ENCODE data around the gene OR52I2. TPM values are rescaled to one million over a fixed set of nuclear protein-coding genes. Genes with fewer than 3 reads are reported as not detected.

The OR52I2 gene
- polyA plus RNA-seq, 3 donors: 0.04 TPM; not detected in 2

- H3K9ac ChIP-seq (ENCODE audit: insufficient read depth, low read length, poor library complexity, severe bottlenecking): no peak overlapping the region
- DNase-seq: no peak
- peaks cover 4 to 26% (median 14%) of the 10 kb centered on the region in 7 donors for H3K9me3 Mint-ChIP-seq
- H3K27me3 Mint-ChIP-seq (ENCODE audit: low read depth in 3 of 3): peaks cover 9 to 26% (median 21%) of the 10 kb centered on the region in 3 donors
- H3K36me3 ChIP-seq (replicated peaks in 1 of 2; ENCODE audit: control insufficient read depth in 1 of 2, insufficient read depth in 2 of 2, low read length in 2 of 2): no peaks in the 10 kb centered on the region
- no peak overlapping the region for H2AFZ ChIP-seq (ENCODE audit: insufficient read depth, low read depth, low read length, poor library complexity, severe bottlenecking)
- H3K4me3 Mint-ChIP-seq: no peak overlapping the region
- H3K27me3 ChIP-seq (ENCODE audit: control insufficient read depth in 2 of 2, insufficient read depth in 2 of 2, low read length in 2 of 2): no peaks in the 10 kb centered on the region
- no peaks in the 10 kb centered on the region for H3K9me3 ChIP-seq (replicated peaks in 1 of 2; ENCODE audit: control insufficient read depth in 1 of 2, insufficient read depth in 1 of 2, low read length in 2 of 2)
- H3K4me3 ChIP-seq (replicated peaks in 1 of 3; ENCODE audit: low read depth in 2 of 3, low read length in 3 of 3): no peak overlapping the region
- H3K4me1 Mint-ChIP-seq: no peaks in the 10 kb centered on the region
- no peak overlapping the region for H3K4me2 ChIP-seq (replicated peaks; ENCODE audit: extremely low read depth, low read length, poor library complexity, severe bottlenecking)
- H3K36me3 Mint-ChIP-seq: no peaks in the 10 kb centered on the region
- H4K20me1 ChIP-seq (ENCODE audit: insufficient read depth, low read length): no peaks in the 10 kb centered on the region
- no peak for TF ChIP-seq CTCF (IDR thresholded peaks at IDR 0.05)
- intact Hi-C loops (cut with micrococcal nuclease): no loop called here
- no peaks in the 10 kb centered on the region for H3K4me1 ChIP-seq (ENCODE audit: control insufficient read depth in 1 of 2, insufficient read depth in 2 of 2, low read length in 2 of 2)
- WGBS (ENCODE audit: insufficient coverage): 92% methylated on average over 2 of the region's 8 CpGs
- H3K27ac Mint-ChIP-seq: no peak overlapping the region
- no peaks in the 10 kb centered on the region for H3K79me2 ChIP-seq (ENCODE audit: insufficient read depth, low read length)
- no peak overlapping the region for H3K27ac ChIP-seq (ENCODE audit: low read depth in 1 of 2, low read length in 2 of 2)
These were observed 21.8 kb upstream of the OR52I2 start for GRCh38 chr11:4559527-4560440.

- Mint-ChIP-seq H3K4me1 (no peaks in the 10 kb centered on the region), H3K27me3 (ENCODE audit: low read depth in 3 of 3) (peaks cover 8 to 29% (median 17%) of the 10 kb centered on the region in 3 donors), H3K36me3 (no peaks in the 10 kb centered on the region), H3K4me3 (no peak overlapping the region), H3K9me3 (peaks cover 4 to 26% (median 14%) of the 10 kb centered on the region in 7 donors), H3K27ac (no peak overlapping the region)
- no peaks in the 10 kb centered on the region for H3K79me2 ChIP-seq (ENCODE audit: insufficient read depth, low read length)
- no peaks in the 10 kb centered on the region for H3K27me3 ChIP-seq (ENCODE audit: control insufficient read depth in 2 of 2, insufficient read depth in 2 of 2, low read length in 2 of 2)
- intact Hi-C loops (cut with micrococcal nuclease): no loop called here
- no CpG with 5 or more reads among the region's 1 CpG for WGBS (ENCODE audit: insufficient coverage)
- H4K20me1 ChIP-seq (ENCODE audit: insufficient read depth, low read length): no peaks in the 10 kb centered on the region
- DNase-seq: no peak
- H3K4me3 ChIP-seq (replicated peaks in 1 of 3; ENCODE audit: low read depth in 2 of 3, low read length in 3 of 3): no peak overlapping the region
- no peak for TF ChIP-seq CTCF (IDR thresholded peaks at IDR 0.05)
- H3K27ac ChIP-seq (ENCODE audit: low read depth in 1 of 2, low read length in 2 of 2): no peak overlapping the region
- no peaks in the 10 kb centered on the region for H3K9me3 ChIP-seq (replicated peaks in 1 of 2; ENCODE audit: control insufficient read depth in 1 of 2, insufficient read depth in 1 of 2, low read length in 2 of 2)
- no peak overlapping the region for H2AFZ ChIP-seq (ENCODE audit: insufficient read depth, low read depth, low read length, poor library complexity, severe bottlenecking)
- no peak overlapping the region for H3K4me2 ChIP-seq (replicated peaks; ENCODE audit: extremely low read depth, low read length, poor library complexity, severe bottlenecking)
- H3K36me3 ChIP-seq (replicated peaks in 1 of 2; ENCODE audit: control insufficient read depth in 1 of 2, insufficient read depth in 2 of 2, low read length in 2 of 2): no peaks in the 10 kb centered on the region
- no peak overlapping the region for H3K9ac ChIP-seq (ENCODE audit: insufficient read depth, low read length, poor library complexity, severe bottlenecking)
- no peaks in the 10 kb centered on the region for H3K4me1 ChIP-seq (ENCODE audit: control insufficient read depth in 1 of 2, insufficient read depth in 2 of 2, low read length in 2 of 2)
These were observed 21.1 kb upstream of the OR52I2 start for GRCh38 chr11:4560467-4560866.

Measured in CD14-positive monocyte (primary cell).